ENCODE results near the gene RDH12.
"Not testable (repeated sequence)": the region's sequence is repeated elsewhere in the genome, so short reads cannot be mapped to it uniquely, and the experiment has no call there.

GRCh38 chr14:67709796-67710195, 8.1 kb downstream of the RDH12 start:
- not testable (repeated sequence) for TF ChIP-seq CTCF (conservative IDR thresholded peaks at IDR 0.05); EZH2 (IDR thresholded peaks at IDR 0.05; ENCODE audit: low read depth)

All from PC-9 (cell line).